Measurements from ENCODE around the gene PXT1. TPM values are rescaled to one million over a fixed set of nuclear protein-coding genes. Genes with fewer than 3 reads are reported as not detected.

Gene PXT1
- total RNA-seq, 1 donor, result under 0.01 TPM

DNA sequence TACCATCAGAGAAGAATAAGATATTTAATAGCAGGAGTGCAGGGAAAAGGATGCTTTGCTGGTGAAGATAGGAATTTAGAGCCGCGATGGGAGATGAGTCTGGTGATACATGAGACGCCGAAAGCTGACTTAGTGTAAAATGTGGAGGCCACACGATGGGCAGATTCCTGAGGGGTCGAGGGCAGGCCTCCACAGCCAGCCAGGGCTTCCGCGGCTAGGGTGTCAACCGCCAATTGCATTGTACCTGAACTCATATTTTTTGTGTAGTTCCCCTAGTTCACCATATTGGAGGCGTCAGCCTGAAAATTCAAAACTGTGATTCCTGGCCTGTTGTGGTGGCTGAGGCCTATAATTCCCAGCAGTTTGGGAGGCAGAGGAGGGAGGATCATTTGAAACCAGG is 63.7 kb downstream of the PXT1 start:
- H2AFZ ChIP-seq (ENCODE audit: low read length), result no peak overlapping the region
- H4K20me1 ChIP-seq (ENCODE audit: insufficient read depth, low read length), result no peaks in the 10 kb centered on the region
- no peaks in the 10 kb centered on the region for H3K36me3 ChIP-seq (ENCODE audit: insufficient read depth, low read length)
- no peak overlapping the region for H3K4me3 ChIP-seq (ENCODE audit: insufficient read depth, low read length)
- H3K79me2 ChIP-seq (ENCODE audit: insufficient read depth, low read length), result no peaks in the 10 kb centered on the region
- no peak overlapping the region for H3K4me2 ChIP-seq (ENCODE audit: insufficient read depth, low read length)
- H3K9me3 ChIP-seq (ENCODE audit: low read depth, low read length), result no peaks in the 10 kb centered on the region
- TF ChIP-seq, protein P1, sequence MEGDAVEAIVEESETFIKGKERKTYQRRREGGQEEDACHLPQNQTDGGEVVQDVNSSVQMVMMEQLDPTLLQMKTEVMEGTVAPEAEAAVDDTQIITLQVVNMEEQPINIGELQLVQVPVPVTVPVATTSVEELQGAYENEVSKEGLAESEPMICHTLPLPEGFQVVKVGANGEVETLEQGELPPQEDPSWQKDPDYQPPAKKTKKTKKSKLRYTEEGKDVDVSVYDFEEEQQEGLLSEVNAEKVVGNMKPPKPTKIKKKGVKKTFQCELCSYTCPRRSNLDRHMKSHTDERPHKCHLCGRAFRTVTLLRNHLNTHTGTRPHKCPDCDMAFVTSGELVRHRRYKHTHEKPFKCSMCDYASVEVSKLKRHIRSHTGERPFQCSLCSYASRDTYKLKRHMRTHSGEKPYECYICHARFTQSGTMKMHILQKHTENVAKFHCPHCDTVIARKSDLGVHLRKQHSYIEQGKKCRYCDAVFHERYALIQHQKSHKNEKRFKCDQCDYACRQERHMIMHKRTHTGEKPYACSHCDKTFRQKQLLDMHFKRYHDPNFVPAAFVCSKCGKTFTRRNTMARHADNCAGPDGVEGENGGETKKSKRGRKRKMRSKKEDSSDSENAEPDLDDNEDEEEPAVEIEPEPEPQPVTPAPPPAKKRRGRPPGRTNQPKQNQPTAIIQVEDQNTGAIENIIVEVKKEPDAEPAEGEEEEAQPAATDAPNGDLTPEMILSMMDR (IDR thresholded peaks at IDR 0.05; ENCODE audit: extremely low read depth, low read depth, low read length), result no peak
- H3K4me1 ChIP-seq (ENCODE audit: insufficient read depth, low read length), result no peaks in the 10 kb centered on the region
- no peak overlapping the region for H3K27ac ChIP-seq (ENCODE audit: low read depth, low read length)
- peaks cover 6% of the 10 kb centered on the region for H3K27me3 ChIP-seq (ENCODE audit: insufficient read depth, low read length)
- DNase-seq (ENCODE audit: insufficient read length, low spot score, missing footprints), result no peak

DNA sequence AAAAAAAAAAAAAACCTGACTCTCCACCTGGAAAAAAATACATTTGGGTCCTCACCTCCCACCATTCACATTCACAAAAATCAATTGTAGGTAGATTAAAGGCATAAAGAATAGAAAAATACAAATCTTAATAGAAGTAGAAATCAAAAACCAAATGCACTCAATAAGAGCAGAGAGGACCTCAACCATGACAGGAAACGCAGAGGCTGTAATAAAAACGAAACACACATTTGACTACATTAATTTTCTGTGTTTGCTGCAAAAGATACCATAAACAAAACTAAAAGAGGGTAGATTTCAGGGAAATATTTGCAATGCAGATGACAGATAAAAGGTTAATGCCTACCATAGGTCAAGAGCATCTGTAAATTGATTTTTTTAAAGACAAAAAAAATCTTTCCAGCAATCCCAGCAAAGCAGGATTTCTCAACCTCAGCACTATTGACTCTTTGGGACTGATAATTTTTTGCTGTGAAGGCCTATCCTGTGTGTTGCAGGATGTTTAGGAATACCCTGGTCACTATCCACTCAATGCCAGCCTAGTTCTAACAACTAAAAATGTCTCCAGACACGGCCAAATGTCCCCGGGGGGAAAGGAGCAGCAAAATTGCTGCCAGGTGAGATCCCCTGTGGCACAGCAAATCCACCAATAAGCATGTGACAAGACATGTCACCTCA is 64.3 kb downstream of the PXT1 start:
- Histone ChIP-seq H3K79me2 (ENCODE audit: insufficient read depth, low read length) (no peaks in the 10 kb centered on the region), H3K4me3 (ENCODE audit: insufficient read depth, low read length) (no peak overlapping the region), H2AFZ (ENCODE audit: low read length) (no peak overlapping the region), H3K4me1 (ENCODE audit: insufficient read depth, low read length) (no peaks in the 10 kb centered on the region), H3K4me2 (ENCODE audit: insufficient read depth, low read length) (no peak overlapping the region), H3K27ac (ENCODE audit: low read depth, low read length) (no peak overlapping the region), H3K36me3 (ENCODE audit: insufficient read depth, low read length) (no peaks in the 10 kb centered on the region), H3K9me3 (ENCODE audit: low read depth, low read length) (no peaks in the 10 kb centered on the region), H3K27me3 (ENCODE audit: insufficient read depth, low read length) (peaks cover 8% of the 10 kb centered on the region), H4K20me1 (ENCODE audit: insufficient read depth, low read length) (no peaks in the 10 kb centered on the region)
- TF ChIP-seq, protein P1 (IDR thresholded peaks at IDR 0.05; ENCODE audit: extremely low read depth, low read depth, low read length), result no peak
- DNase-seq (ENCODE audit: insufficient read length, low spot score, missing footprints), result peak; percentile 21

DNA sequence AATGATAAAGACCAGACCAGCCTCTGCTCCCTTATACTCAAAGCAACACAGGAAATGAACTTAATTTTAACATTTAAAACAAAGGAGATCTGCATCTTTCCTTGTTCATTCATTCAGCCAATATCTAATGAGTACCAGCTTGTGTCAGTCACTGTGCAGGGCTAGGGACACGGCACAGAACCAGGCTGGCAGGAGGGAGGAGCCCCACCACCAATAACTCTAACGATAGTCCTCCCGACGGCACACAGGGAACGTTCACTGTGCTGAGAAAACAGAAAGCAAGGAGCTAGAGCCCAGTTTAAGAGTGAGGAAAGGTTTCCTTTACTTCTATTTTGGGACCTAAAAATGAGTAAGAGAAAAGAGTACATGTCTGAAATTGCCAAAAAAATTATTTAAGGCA is 65.1 kb downstream of the PXT1 start:
- Histone ChIP-seq H3K4me3 (ENCODE audit: insufficient read depth, low read length) (no peak overlapping the region), H3K9me3 (ENCODE audit: low read depth, low read length) (no peaks in the 10 kb centered on the region), H4K20me1 (ENCODE audit: insufficient read depth, low read length) (no peaks in the 10 kb centered on the region), H3K79me2 (ENCODE audit: insufficient read depth, low read length) (no peaks in the 10 kb centered on the region), H2AFZ (ENCODE audit: low read length) (peak overlapping the region; percentile 53), H3K27me3 (ENCODE audit: insufficient read depth, low read length) (peaks cover 8% of the 10 kb centered on the region), H3K4me2 (ENCODE audit: insufficient read depth, low read length) (no peak overlapping the region), H3K36me3 (ENCODE audit: insufficient read depth, low read length) (no peaks in the 10 kb centered on the region), H3K4me1 (ENCODE audit: insufficient read depth, low read length) (no peaks in the 10 kb centered on the region), H3K27ac (ENCODE audit: low read depth, low read length) (no peak overlapping the region)
- DNase-seq (ENCODE audit: insufficient read length, low spot score, missing footprints), result peak; percentile 44
- TF ChIP-seq, protein P1 (IDR thresholded peaks at IDR 0.05; ENCODE audit: extremely low read depth, low read depth, low read length), result no peak

DNA sequence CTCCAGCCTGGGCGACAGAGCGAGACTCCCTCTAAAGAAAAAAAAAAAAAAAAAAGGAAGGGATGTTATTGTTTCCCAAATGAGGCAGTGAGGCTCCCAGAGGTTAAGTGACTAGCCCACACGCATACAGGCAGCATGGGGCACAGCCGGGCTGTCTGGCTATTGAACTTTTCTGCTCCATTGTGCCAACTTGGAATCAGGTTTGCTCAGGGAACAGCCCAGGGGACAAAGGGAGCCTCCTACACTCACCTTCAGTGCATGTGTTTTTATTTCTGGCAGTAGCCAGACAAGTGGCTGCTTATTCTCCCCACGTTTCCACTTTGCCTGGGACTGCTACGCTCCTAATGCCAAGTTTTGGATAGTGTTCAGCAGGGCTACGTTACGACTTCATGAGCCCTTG is 65.9 kb downstream of the PXT1 start:
- no peaks in the 10 kb centered on the region for H3K4me1 ChIP-seq (ENCODE audit: insufficient read depth, low read length)
- no peak overlapping the region for H3K4me2 ChIP-seq (ENCODE audit: insufficient read depth, low read length)
- peak; percentile 19 for DNase-seq (ENCODE audit: insufficient read length, low spot score, missing footprints)
- TF ChIP-seq, protein P1 (IDR thresholded peaks at IDR 0.05; ENCODE audit: extremely low read depth, low read depth, low read length), result no peak
- H3K9me3 ChIP-seq (ENCODE audit: low read depth, low read length), result no peaks in the 10 kb centered on the region
- H3K4me3 ChIP-seq (ENCODE audit: insufficient read depth, low read length), result no peak overlapping the region
- no peak overlapping the region for H2AFZ ChIP-seq (ENCODE audit: low read length)
- no peaks in the 10 kb centered on the region for H4K20me1 ChIP-seq (ENCODE audit: insufficient read depth, low read length)
- peaks cover 8% of the 10 kb centered on the region for H3K27me3 ChIP-seq (ENCODE audit: insufficient read depth, low read length)
- no peaks in the 10 kb centered on the region for H3K79me2 ChIP-seq (ENCODE audit: insufficient read depth, low read length)
- H3K36me3 ChIP-seq (ENCODE audit: insufficient read depth, low read length), result no peaks in the 10 kb centered on the region
- no peak overlapping the region for H3K27ac ChIP-seq (ENCODE audit: low read depth, low read length)

All from osteoblast (primary cell).